OCI-LY1 (cell line): ENCODE data around the gene PBX3.

Experiments used
- H2AFZ ChIP-seq: fragments of 200-600 bp; sonication (generic), shearing (Covaris generic); 2 replicates; pipeline ENCODE4 v1.6.0; 2014; ENCODE audit warnings: antibody characterized with exemption, mild to moderate bottlenecking, low read length
- H3F3A ChIP-seq: fragments of 200-600 bp; sonication (generic), shearing (Covaris generic); 2 replicates; pipeline ENCODE4 v1.6.0; 2014; ENCODE audit warnings: mild to moderate bottlenecking, antibody characterized with exemption, low read length, moderate library complexity; ENCODE audit not compliant: insufficient read depth
- H3K27ac ChIP-seq: fragments of 200-600 bp; sonication (generic); 2 replicates; pipeline ENCODE4 v1.5.1; 2014; ENCODE audit warnings: low read length, mixed run types, mild to moderate bottlenecking, low read depth; ENCODE audit not compliant: poor library complexity, severe bottlenecking
- H3K27me3 ChIP-seq: fragments of 200-600 bp; sonication (generic); 2 replicates; pipeline ENCODE4 v1.6.0; 2014; ENCODE audit warnings: antibody characterized with exemption, mild to moderate bottlenecking, low read length, moderate library complexity; ENCODE audit not compliant: insufficient read depth
- H3K36me3 ChIP-seq: fragments of 200-600 bp; sonication (generic); 2 replicates; pipeline ENCODE4 v1.6.1; 2014; ENCODE audit warnings: mild to moderate bottlenecking, antibody characterized with exemption, low read length, moderate library complexity, mixed read lengths; ENCODE audit not compliant: insufficient read depth
- H3K4me1 ChIP-seq: fragments of 200-600 bp; sonication (generic); 2 replicates; pipeline ENCODE4 v1.5.1; 2014; ENCODE audit warnings: mild to moderate bottlenecking, low read length, moderate library complexity; ENCODE audit not compliant: insufficient read depth, severe bottlenecking
- H3K4me2 ChIP-seq: fragments of 200-600 bp; sonication (generic), shearing (Covaris generic); 2 replicates; pipeline ENCODE4 v1.6.1; 2014; ENCODE audit warnings: low read length
- H3K4me3 ChIP-seq: fragments of 200-600 bp; sonication (generic); 2 replicates; pipeline ENCODE4 v1.5.1; 2014; ENCODE audit warnings: low read length, low read depth, mild to moderate bottlenecking, mixed read lengths; ENCODE audit not compliant: poor library complexity, severe bottlenecking
- H3K79me2 ChIP-seq: fragments of 200-600 bp; shearing (Covaris generic); 2 replicates; pipeline ENCODE4 v1.6.1; 2016; ENCODE audit warnings: mixed run types, low read length, mixed read lengths; ENCODE audit not compliant: insufficient read depth
- H3K9ac ChIP-seq: fragments of 200-600 bp; sonication (generic), shearing (Covaris generic); 2 replicates; pipeline ENCODE4 v1.6.1; 2014; ENCODE audit warnings: mild to moderate bottlenecking, low read length, mixed read lengths
- H3K9me2 ChIP-seq: fragments of 200-600 bp; sonication (generic), shearing (Covaris generic); 2 replicates; pipeline ENCODE4 v1.6.1; 2014; ENCODE audit warnings: low read depth, mild to moderate bottlenecking, low read length, mixed read lengths
- H3K9me3 ChIP-seq: fragments of 200-600 bp; shearing (Covaris generic); 2 replicates; pipeline ENCODE4 v1.6.1; 2014; ENCODE audit warnings: low read length, mixed read lengths
- H4K20me1 ChIP-seq: fragments of 200-600 bp; sonication (generic), shearing (Covaris generic); 2 replicates; pipeline ENCODE4 v1.6.0; 2016; ENCODE audit warnings: mild to moderate bottlenecking, low read length; ENCODE audit not compliant: insufficient read depth
- CTCF ChIP-seq: fragments of 200-600 bp; sonication (generic), shearing (Covaris generic); IDR thresholded peaks from 2 replicates; pipeline ENCODE4 v1.5.1; 2017; ENCODE audit warnings: mild to moderate bottlenecking, antibody characterized with exemption, low read length, moderate library complexity, mixed read lengths
- EZH2 ChIP-seq: fragments of 200-600 bp; sonication (generic), shearing (Covaris generic); IDR thresholded peaks from 2 replicates; pipeline ENCODE4 v1.8.0; 2017; ENCODE audit warnings: borderline replicate concordance, mixed run types, mild to moderate bottlenecking, antibody characterized with exemption, low read length, moderate library complexity, mixed read lengths

Gene PBX3

DNA sequence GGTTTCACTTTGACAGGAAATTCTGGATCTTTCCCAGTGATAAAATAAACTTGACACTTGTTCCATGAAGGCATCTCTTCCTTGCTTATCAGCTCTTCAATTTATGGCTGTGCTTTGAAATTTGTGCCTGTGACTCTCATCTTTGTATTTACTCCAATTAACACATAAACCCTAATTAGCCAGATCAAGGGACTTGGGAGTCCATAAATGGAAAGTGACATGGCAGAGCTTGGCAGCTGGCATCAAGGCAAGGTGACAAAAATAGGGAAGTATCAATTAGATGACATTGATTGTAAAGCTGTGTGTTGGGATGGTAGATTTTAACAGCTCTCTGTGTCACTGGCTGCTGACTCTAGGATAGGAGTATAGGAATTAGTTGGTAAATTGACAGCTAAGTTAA lies 133.9 kb downstream of the PBX3 start:
- Histone ChIP-seq H3K79me2 (no peaks in the 10 kb centered on the region), H3K4me2 (no peak overlapping the region)

DNA sequence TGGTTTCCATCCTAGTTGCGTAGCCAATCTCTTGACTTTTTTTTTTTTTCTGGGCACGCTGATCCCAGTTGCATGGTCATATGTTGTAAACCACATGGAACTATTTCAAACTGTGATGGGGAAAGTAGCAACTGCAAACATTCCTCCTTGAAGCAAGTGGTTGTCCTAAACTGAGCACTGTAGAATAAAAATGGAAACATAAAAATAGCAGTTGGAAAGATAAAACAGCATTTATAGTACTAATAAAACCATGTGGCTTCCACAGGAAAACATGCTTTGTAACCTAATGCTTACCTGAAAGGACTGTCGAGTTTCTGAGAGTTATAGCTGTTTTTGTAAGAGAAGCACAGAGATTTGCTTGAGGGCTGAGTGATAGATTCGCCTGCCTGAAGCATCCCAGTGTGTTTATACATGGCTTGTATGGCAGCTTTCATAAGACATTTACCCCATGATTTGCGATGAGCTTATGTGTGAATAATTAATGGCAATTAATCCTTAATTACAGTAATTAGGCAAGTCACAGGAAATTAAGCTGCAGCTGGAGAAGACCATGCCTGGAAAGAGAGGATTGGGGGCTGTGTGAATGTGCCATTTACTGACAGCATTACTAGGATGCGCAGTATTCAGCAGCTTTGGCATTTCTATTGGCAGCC lies 136.5 kb downstream of the PBX3 start:
- peaks cover under 1% of the 10 kb centered on the region for H3K4me1 ChIP-seq
- no peaks in the 10 kb centered on the region for H3K9me3 ChIP-seq
- H4K20me1 ChIP-seq: peaks cover 9% of the 10 kb centered on the region; the same call in 1 of the 2 replicates
- no peak overlapping the region for H3K9ac ChIP-seq
- H2AFZ ChIP-seq: no peak overlapping the region
- TF ChIP-seq EZH2 (no peak), CTCF (no peak)
- no peak overlapping the region for H3K4me3 ChIP-seq
- no peaks in the 10 kb centered on the region for H3K27me3 ChIP-seq
- H3F3A ChIP-seq: no peaks in the 10 kb centered on the region
- no peak overlapping the region for H3K27ac ChIP-seq
- H3K9me2 ChIP-seq: no peaks in the 10 kb centered on the region
- no peaks in the 10 kb centered on the region for H3K36me3 ChIP-seq
- H3K79me2 ChIP-seq: no peaks in the 10 kb centered on the region
- H3K4me2 ChIP-seq: no peak overlapping the region

More for the DNA sequence above, 133.9 kb downstream of the PBX3 start:
- Histone ChIP-seq H3K4me3 (no peak overlapping the region), H3K27me3 (no peaks in the 10 kb centered on the region), H3K27ac (no peak overlapping the region), H4K20me1 (peaks cover 2% of the 10 kb centered on the region; the same call in 1 of the 2 replicates), H3K4me1 (no peaks in the 10 kb centered on the region), H3F3A (no peaks in the 10 kb centered on the region), H3K9ac (no peak overlapping the region), H3K36me3 (no peaks in the 10 kb centered on the region), H3K9me2 (no peaks in the 10 kb centered on the region), H2AFZ (no peak overlapping the region), H3K9me3 (no peaks in the 10 kb centered on the region)
- TF ChIP-seq EZH2 (no peak), CTCF (no peak)

DNA sequence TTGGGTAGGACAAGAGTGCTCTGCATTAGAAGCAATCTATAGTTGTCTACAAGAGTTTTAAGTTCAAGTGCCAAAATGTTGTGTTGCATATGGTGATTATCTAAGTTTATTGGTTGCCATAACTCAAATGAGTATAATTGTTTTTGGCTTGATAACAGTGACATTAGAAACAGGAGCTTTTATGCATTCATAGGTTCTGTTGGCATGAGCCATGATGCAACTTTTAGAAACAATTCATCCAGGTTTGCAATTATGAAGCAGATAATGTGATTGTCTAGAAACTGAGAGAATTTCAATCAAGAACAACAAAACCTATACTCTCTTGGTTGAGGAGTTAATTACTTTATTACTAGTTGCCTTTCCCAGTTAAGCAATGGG lies 137.0 kb downstream of the PBX3 start:
- TF ChIP-seq EZH2 (no peak), CTCF (no peak)
- Histone ChIP-seq H2AFZ (no peak overlapping the region), H3K27me3 (no peaks in the 10 kb centered on the region), H3K4me2 (no peak overlapping the region), H3K4me3 (no peak overlapping the region), H3F3A (no peaks in the 10 kb centered on the region), H3K4me1 (peaks cover 6% of the 10 kb centered on the region), H3K9ac (no peak overlapping the region), H3K9me3 (no peaks in the 10 kb centered on the region), H3K27ac (no peak overlapping the region), H3K36me3 (no peaks in the 10 kb centered on the region), H3K79me2 (no peaks in the 10 kb centered on the region), H4K20me1 (peaks cover 9% of the 10 kb centered on the region; the same call in 1 of the 2 replicates), H3K9me2 (no peaks in the 10 kb centered on the region)
